ENCODE results near the gene FOXP4. TPM values are rescaled to one million over a fixed set of nuclear protein-coding genes. Genes with fewer than 3 reads are reported as not detected.

The FOXP4 gene
- total RNA-seq, 1 donor from 2014 or later: 22.4 TPM

GRCh38 chr6:41527721-41528408 lies 18.3 kb upstream of the FOXP4 start:
- H3K36me3 ChIP-seq (ENCODE audit: control insufficient read depth, insufficient read depth, low read length): no peaks in the 10 kb centered on the region
- H3K27me3 ChIP-seq (ENCODE audit: control insufficient read depth, insufficient read depth, low read length): peaks cover 19% of the 10 kb centered on the region
- DNase-seq (ENCODE audit: low read depth): no peak
- TF ChIP-seq CTCF (IDR thresholded peaks at IDR 0.05; ENCODE audit: insufficient read depth, low read length, poor library complexity, severe bottlenecking): no peak
- no peak overlapping the region for H3K4me3 ChIP-seq (ENCODE audit: low read depth, low read length)

GRCh38 chr6:41528409-41528963 lies 17.7 kb upstream of the FOXP4 start:
- Histone ChIP-seq H3K27me3 (ENCODE audit: control insufficient read depth, insufficient read depth, low read length) (peaks cover 13% of the 10 kb centered on the region), H3K36me3 (ENCODE audit: control insufficient read depth, insufficient read depth, low read length) (no peaks in the 10 kb centered on the region), H3K4me3 (ENCODE audit: low read depth, low read length) (no peak overlapping the region)
- no peak for TF ChIP-seq CTCF (IDR thresholded peaks at IDR 0.05; ENCODE audit: insufficient read depth, low read length, poor library complexity, severe bottlenecking)
- DNase-seq (ENCODE audit: low read depth): no peak

- Histone ChIP-seq H3K36me3 (ENCODE audit: control insufficient read depth, insufficient read depth, low read length) (no peaks in the 10 kb centered on the region), H3K4me3 (ENCODE audit: low read depth, low read length) (no peak overlapping the region), H3K27me3 (ENCODE audit: control insufficient read depth, insufficient read depth, low read length) (peaks cover 8% of the 10 kb centered on the region)
- DNase-seq (ENCODE audit: low read depth): no peak
- no peak for TF ChIP-seq CTCF (IDR thresholded peaks at IDR 0.05; ENCODE audit: insufficient read depth, low read length, poor library complexity, severe bottlenecking)
These were observed 17.1 kb upstream of the FOXP4 start for GRCh38 chr6:41529049-41529448.

GRCh38 chr6:41529970-41530369 lies 16.2 kb upstream of the FOXP4 start:
- peaks cover 1% of the 10 kb centered on the region for H3K27me3 ChIP-seq (ENCODE audit: control insufficient read depth, insufficient read depth, low read length)
- H3K36me3 ChIP-seq (ENCODE audit: control insufficient read depth, insufficient read depth, low read length): no peaks in the 10 kb centered on the region
- H3K4me3 ChIP-seq (ENCODE audit: low read depth, low read length): no peak overlapping the region
- no peak for DNase-seq (ENCODE audit: low read depth)
- TF ChIP-seq CTCF (IDR thresholded peaks at IDR 0.05; ENCODE audit: insufficient read depth, low read length, poor library complexity, severe bottlenecking): no peak

- no peak for DNase-seq (ENCODE audit: low read depth)
- Histone ChIP-seq H3K27me3 (ENCODE audit: control insufficient read depth, insufficient read depth, low read length) (no peaks in the 10 kb centered on the region), H3K36me3 (ENCODE audit: control insufficient read depth, insufficient read depth, low read length) (no peaks in the 10 kb centered on the region), H3K4me3 (ENCODE audit: low read depth, low read length) (no peak overlapping the region)
- no peak for TF ChIP-seq CTCF (IDR thresholded peaks at IDR 0.05; ENCODE audit: insufficient read depth, low read length, poor library complexity, severe bottlenecking)
These were observed 15.7 kb upstream of the FOXP4 start for GRCh38 chr6:41530476-41530875.

GRCh38 chr6:41531016-41531415 lies 15.2 kb upstream of the FOXP4 start:
- H3K36me3 ChIP-seq (ENCODE audit: control insufficient read depth, insufficient read depth, low read length): no peaks in the 10 kb centered on the region
- no peaks in the 10 kb centered on the region for H3K27me3 ChIP-seq (ENCODE audit: control insufficient read depth, insufficient read depth, low read length)
- no peak for DNase-seq (ENCODE audit: low read depth)
- no peak overlapping the region for H3K4me3 ChIP-seq (ENCODE audit: low read depth, low read length)
- no peak for TF ChIP-seq CTCF (IDR thresholded peaks at IDR 0.05; ENCODE audit: insufficient read depth, low read length, poor library complexity, severe bottlenecking)
